GM23248 (cell line): ENCODE results near the gene DENND5B.

ENCODE experiments used
- EZH2 ChIP-seq: fragments of 200-600 bp; sonication (generic); IDR thresholded peaks from 2 replicates; pipeline ENCODE4 v1.6.1; 2018; ENCODE audit warnings: antibody characterized with exemption, mild to moderate bottlenecking; ENCODE audit not compliant: insufficient read depth, poor library complexity, severe bottlenecking
- EZH2phosphoT487 ChIP-seq: fragments of 200-600 bp; sonication (generic); IDR thresholded peaks from 2 replicates; pipeline ENCODE4 v1.6.1; 2018; ENCODE audit warnings: antibody characterized with exemption, moderate library complexity, mild to moderate bottlenecking, low read depth; ENCODE audit not compliant: insufficient read depth

DNA sequence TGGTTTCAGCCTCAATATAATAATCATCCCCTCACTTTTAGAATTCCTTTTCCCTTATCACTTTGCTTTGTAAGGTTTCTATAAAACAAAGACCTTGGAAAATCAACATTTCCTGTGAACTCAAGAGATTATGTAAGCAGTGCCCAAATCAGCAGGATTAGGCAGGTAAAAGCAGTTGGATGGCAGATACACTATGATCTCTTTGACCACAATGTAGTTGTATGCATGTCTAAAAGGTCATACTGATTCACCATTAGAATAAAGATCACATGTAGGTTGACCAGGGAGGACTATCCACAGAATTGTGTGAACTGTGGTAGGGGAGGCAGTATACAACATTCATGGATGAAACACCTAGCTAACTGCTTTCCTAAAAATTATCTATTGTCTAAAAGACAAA lies 57.5 kb downstream of the DENND5B start:
- TF ChIP-seq EZH2phosphoT487 (no peak), EZH2 (no peak)
